G401 (cell line): ENCODE measurements around the gene COL4A3. TPM values are rescaled to one million over a fixed set of nuclear protein-coding genes. Genes with fewer than 3 reads are reported as not detected.
A peak's percentile ranks its signal among the peaks of the same experiment; 100 is the strongest.
"Not testable (repeated sequence)": the region's sequence is repeated elsewhere in the genome, so short reads cannot be mapped to it uniquely, and the experiment has no call there.

Experiments used
- DNase-seq: peaks from one replicate; pipeline ENCODE4 v3.0.0-alpha.2; 2015; ENCODE audit warnings: low spot score
- in situ Hi-C: cut with HindIII; loops from 2 replicates; pipeline ENCODE4 v1.10.0; 2016; ENCODE audit warnings: low sequenced_read_pairs, mixed read lengths
- total RNA-seq: library from RNA; depleted of rRNA; stranded (reverse); fragments of >200 nt; shearing (Covaris generic); gene quantifications from 2 replicates; pipeline ENCODE4 v1.2.3, GENCODE V29; 2014

The COL4A3 gene
- total RNA-seq, 1 experiment from 2014 or later, result 3.0 TPM

GRCh38 chr2:227153758-227154486 is 10.5 kb upstream of the COL4A3 start:
- in situ Hi-C loops, result no loop called here
- no peak for DNase-seq

DNA sequence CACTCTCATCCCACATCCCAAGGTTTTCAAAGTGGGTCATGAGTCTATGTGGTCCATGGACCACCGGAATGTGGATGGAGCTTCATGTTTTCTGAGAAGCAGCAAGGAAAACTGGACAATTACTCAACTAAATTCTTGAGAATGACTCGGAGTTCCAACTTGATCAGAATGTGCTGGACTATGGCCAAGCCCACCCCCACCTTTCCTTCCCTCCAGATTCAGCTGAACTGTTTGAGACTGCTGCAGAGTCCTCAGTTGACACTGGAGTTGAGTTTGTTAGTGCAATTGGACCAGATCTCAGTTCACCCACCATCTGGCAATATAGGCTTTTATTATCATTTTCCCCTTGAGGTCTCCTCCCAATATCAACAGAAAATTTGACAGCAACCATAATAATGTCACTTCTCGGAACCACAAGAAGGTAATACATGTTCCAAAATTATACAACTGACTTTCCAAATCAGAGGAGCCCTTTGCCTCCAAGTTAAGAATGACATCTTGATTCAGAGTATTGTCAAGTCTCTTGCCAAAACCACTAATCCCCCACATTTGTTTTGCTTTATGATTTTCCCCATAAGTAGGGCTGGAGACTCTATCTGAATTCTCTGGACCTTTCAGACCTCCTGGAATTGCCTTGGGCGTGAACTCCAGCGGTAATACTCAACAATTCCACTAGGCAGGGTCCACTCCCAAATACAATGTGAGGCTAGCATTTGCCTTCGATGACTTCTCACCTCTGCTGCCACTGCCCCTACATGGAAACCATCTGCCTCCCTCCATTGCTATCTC is 9.2 kb upstream of the COL4A3 start:
- in situ Hi-C loops, result no loop called here
- DNase-seq, result no peak

DNA sequence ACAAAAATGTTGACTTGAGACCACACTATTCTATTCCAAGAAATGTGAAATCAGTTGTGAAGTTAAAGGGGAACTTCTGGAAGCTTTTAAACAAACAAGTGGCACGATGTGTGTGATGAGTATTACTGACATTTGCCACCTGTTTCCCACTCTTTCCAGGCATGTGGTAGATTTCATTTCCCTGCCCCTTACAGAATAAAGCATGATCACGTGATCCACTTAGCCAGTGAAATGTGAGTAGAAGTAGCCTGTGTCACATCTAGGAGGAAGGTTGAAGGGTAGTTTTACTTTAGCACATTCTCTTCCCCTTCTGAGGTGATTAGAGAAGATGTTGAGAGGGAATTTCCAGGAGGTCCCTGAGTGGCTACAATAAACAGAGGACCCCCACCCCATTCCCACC is 4.3 kb upstream of the COL4A3 start:
- in situ Hi-C loops, result no loop called here
- DNase-seq, result no peak

DNA sequence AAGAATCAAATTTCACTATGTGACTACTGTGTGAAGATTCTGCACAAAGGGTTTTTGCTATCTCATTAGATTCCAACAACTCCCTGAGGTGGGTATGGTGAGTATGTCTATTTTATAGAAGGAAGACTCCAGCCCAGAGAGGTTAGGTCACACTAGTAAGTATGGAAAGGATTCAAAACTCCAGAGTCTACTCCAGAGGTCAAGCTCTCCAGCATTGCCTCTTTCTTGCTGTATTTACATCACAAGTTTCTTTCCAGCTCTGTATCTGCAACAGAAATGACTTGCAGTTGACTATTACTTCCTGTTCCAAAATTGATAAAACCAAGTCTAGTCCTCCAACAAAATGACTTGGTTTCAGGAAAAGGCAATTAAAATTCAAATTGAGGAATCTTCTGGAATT is 2.5 kb upstream of the COL4A3 start:
- no peak for DNase-seq
- in situ Hi-C loops, result no loop called here

DNA sequence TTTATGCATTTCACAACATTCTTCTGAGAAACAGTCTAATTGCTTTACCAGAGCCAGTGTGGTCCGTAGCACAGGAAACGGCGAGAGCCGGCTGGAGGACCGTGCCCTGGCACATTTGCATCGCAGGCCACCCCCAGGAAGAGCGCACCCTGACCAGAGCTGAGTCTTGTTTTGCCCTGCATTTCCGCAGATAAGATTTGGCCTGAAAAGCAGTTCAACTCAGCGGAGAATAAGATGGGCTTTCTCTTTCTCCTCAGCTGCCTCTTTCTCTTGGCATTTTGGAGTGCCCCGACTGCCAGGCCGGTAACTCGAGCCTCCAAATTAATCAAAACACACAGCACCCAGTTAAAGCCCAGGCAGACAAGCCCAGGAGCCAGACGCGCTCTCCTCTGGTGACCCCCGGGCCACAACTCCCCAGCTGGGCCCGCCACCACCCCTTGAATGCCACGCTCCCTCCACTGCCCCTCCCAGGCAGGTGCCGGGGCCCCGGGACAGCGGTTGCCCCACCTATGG is 883 bp upstream of the COL4A3 start:
- in situ Hi-C loops, result no loop called here
- no peak for DNase-seq

DNA sequence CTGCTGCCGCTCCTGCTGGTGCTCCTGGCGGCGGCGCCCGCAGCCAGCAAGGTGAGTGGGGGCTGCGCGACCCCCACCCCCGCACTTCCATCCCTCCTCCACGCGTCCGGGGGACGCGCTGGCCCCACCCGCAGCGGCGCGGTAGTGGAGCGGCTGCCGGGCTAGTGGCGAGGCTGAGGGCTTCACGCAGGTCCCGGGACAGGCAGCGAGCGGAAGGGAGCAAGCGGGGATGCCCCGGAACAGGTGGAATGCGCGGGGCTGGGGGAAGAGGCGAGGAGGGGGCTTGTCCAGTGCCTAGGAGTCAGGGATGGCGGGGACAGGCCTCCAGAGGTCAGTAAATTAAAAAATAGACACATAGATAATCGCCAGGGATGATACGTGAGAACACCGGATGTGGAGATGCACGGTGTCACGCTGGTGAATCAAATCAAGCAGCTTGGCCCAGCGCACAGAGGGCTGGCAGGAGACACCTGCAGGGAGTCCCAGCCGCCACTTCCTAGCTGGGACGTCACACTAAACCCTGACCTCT is 403 bp downstream of the COL4A3 start:
- no peak for DNase-seq
- in situ Hi-C loops, result no loop called here

DNA sequence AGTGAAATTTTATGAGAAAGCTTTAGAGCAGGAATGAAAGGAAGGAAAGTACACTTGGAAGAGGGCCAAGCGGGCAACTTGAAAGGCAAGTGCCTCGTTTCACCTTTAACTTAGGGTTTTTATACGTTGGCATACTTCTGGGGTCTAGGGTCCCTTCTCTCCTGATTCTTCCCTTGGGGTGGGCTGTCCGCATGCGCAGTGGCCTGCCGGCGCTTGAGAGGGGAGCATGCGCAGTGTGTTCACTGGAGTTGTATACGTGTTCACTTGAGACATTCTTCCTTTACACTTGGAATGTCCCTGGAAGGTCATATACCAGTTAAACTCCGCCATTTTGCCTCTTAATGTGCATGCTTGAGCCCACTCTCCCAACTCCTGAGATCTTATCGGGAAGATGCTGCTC is 7.4 kb downstream of the COL4A3 start:
- in situ Hi-C loops, result not testable (repeated sequence)

GRCh38 chr2:227177592-227178336 is 13.3 kb downstream of the COL4A3 start:
- DNase-seq, result no peak

More for the DNA sequence above, 7.4 kb downstream of the COL4A3 start:
- DNase-seq, result not testable (repeated sequence)

DNA sequence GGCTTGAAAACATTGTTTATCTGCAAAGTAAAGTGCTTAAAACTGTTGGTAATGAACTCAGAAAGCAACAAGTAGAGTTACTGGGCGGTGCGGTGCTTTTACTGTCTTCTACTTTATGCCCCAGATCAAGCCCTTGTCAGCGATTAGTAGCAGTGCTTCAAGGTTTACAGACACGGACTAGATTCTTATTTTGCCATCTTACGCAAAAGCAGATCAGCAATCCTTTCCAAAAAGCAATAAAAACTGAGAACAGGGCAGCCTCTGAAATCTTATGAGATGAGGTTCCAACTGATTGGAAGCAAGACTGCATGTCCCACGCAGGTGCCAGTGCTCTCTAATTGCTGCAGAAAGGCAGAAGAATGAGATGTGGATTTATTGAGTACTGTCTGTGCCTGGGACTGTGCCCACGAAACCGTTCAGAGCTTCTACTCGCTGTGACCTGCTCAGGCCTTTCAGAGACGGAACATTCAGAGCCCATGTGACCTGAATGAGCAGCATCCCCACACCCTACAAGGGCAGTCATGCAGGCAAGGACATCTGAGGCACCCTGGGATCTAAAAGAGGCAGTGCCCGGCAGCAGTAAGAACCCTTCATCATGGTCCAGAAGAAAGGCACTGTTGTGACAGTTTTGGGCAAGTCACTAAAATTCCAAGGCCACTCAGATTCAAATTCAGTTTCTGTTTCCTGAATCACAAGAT is 15.7 kb downstream of the COL4A3 start:
- in situ Hi-C loops, result no loop called here
- peak; percentile 19 for DNase-seq

More at GRCh38 chr2:227177592-227178336, 13.3 kb downstream of the COL4A3 start:
- in situ Hi-C loops, result no loop called here

DNA sequence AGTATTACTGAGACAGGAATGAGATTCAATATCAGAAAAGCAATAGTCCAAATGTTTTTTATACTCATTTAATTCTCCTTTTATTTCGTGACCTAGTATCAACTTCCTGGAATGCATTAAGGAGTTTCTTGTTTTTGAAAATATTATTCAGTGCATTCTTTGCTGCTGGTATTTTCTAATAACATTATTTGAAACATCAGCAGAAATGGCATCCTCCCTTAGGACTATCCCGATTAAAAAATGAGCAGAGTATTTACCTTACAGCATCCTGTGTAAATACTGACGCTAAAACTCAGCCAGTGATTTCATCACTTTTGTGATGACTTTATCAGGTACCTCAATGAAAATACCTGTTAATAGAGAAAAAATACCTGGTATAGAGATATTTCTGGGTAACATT is 16.3 kb downstream of the COL4A3 start:
- in situ Hi-C loops, result no loop called here

GRCh38 chr2:227182765-227183164 is 18.3 kb downstream of the COL4A3 start:
- in situ Hi-C loops, result no loop called here
- no peak for DNase-seq

More for the DNA sequence above, 16.3 kb downstream of the COL4A3 start:
- no peak for DNase-seq

GRCh38 chr2:227183657-227184367 is 19.4 kb downstream of the COL4A3 start:
- DNase-seq, result no peak
- in situ Hi-C loops, result no loop called here

DNA sequence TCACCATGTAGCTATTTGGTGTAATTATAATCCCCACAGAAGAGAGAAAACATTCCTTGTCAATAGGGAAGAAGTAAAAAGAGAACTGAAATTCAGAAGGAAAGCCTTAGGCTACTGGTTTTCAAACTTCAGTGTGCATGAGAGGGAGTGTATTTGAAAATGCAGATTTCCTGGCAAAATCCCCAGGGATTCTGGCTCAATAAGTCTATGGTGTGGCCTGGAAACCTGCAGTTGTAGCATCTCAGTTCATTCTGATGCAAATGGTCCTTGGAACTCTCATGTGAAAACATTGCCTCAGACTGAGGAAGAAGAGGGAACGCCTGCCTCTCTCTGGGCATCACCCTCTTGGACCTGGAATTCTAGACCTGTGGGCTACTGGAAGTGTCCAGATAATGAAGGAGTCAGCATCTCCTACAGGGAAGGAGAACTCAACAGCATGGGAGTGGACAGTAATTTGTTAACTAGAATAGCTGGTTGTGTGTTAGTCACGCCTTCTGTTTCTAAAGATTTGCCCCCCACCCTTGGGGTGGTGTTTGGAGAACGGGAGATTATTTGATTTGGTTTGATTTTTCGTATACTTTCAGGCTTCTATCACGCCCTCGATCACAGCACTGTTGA is 21.3 kb downstream of the COL4A3 start:
- in situ Hi-C loops, result no loop called here
- DNase-seq, result no peak

GRCh38 chr2:227186751-227187150 is 22.3 kb downstream of the COL4A3 start:
- in situ Hi-C loops, result no loop called here
- no peak for DNase-seq

DNA sequence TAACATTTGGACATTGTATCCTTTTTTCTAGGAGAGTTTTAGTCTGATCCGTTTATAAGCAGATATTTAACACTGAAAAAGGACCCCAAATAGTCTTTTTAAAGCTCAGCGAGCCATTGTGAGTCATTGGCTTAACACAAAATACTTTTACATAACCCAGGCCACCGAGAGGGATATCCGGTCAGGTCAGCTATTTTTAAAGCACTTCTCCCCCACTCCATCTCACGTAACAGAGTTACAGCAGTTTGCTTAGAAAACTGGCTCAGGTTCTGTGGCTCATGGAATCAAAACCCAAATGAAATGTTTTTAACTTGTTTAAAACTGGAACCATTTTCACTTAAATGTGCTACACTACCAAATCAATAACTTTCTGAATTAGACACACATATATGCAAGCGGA is 23.9 kb downstream of the COL4A3 start:
- in situ Hi-C loops, result no loop called here
- no peak for DNase-seq

DNA sequence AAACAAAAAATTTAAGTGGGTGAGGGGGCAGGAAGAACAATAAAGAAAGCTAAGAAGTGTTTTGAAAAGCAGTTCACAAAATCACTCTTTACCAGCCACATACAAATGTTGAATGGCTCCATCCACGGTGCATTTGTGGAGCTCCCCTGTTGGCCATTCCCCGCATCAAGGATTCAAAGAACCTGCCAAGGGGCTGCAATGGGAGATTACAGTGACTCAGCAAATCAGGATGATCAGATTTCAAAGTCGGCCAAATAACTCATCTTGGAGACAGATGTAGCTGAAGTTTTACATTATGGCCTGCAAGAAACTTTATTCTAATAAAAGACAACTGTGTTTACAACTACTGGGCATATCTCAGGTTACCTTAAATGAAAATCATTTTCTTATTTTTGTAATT is 26.9 kb downstream of the COL4A3 start:
- no peak for DNase-seq
- in situ Hi-C loops, result no loop called here

GRCh38 chr2:227192491-227192890 is 28.1 kb downstream of the COL4A3 start:
- in situ Hi-C loops, result no loop called here
- no peak for DNase-seq

DNA sequence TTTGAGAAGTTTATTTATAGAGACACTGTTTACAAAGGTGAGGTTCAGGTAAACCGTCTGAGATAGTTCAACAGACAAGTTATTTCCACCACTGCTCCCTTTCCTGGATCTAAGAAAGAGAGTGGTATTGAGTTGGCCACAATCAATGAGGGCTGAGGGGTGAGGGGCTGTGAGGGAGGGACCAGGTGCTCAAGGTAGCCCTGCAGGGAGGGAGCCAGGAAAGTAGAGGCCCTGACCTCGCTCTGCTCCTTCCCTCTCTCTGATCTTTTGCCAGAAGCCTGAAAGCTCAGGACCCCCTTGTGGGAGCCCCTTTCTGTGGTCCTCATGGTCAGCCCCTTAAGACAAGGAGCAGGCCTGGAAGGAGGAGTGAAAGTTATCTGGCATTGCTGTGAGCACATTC is 29.8 kb downstream of the COL4A3 start:
- DNase-seq, result no peak
- in situ Hi-C loops, result no loop called here
